Measurements from ENCODE around the gene BRSK2.

- TF ChIP-seq EZH2 (IDR thresholded peaks at IDR 0.05; ENCODE audit: low read length, unreplicated experiment) (no peak), CTCF (conservative IDR thresholded peaks at IDR 0.05; ENCODE audit: low read depth, low read length) (no peak)
Measured at GRCh38 chr11:1471736-1472135, 82.0 kb downstream of the BRSK2 start.
